ENCODE data around the gene NOVA2.

- TF ChIP-seq CTCF (conservative IDR thresholded peaks at IDR 0.05; ENCODE audit: low read depth, low read length): no peak
- no peak for TF ChIP-seq EZH2 (IDR thresholded peaks at IDR 0.05; ENCODE audit: borderline replicate concordance, low read depth, low read length, poor library complexity, severe bottlenecking)
Measured at GRCh38 chr19:45897261-45897812, 76.3 kb downstream of the NOVA2 start.

All from A673 (cell line).